ENCODE results near the gene FAM234B.
"Not testable (repeated sequence)": the region's sequence is repeated elsewhere in the genome, so short reads cannot be mapped to it uniquely, and the experiment has no call there.

Gene FAM234B

GRCh38 chr12:13053617-13054016 lies 9.4 kb downstream of the FAM234B start:
- not testable (repeated sequence) for DNase-seq (ENCODE audit: insufficient read length, low spot score); FAIRE-seq

GRCh38 chr12:13060581-13060980 lies 16.4 kb downstream of the FAM234B start:
- FAIRE-seq (no peak), DNase-seq (ENCODE audit: insufficient read length, low spot score) (no peak)

GRCh38 chr12:13061377-13061776 lies 17.2 kb downstream of the FAM234B start:
- no peak for FAIRE-seq
- no peak for DNase-seq (ENCODE audit: insufficient read length, low spot score)

GRCh38 chr12:13062669-13063068 lies 18.5 kb downstream of the FAM234B start:
- FAIRE-seq (no peak), DNase-seq (ENCODE audit: insufficient read length, low spot score) (no peak)

- DNase-seq (ENCODE audit: insufficient read length, low spot score) = no peak
- no peak for FAIRE-seq
These were observed 21.8 kb downstream of the FAM234B start for GRCh38 chr12:13066014-13066413.

- FAIRE-seq = no peak
- DNase-seq (ENCODE audit: insufficient read length, low spot score) = no peak
These were observed 22.3 kb downstream of the FAM234B start for GRCh38 chr12:13066459-13066858.

- DNase-seq (ENCODE audit: insufficient read length, low spot score) = no peak
- no peak for FAIRE-seq
These were observed 23.1 kb downstream of the FAM234B start for GRCh38 chr12:13067322-13067721.

GRCh38 chr12:13069380-13069779 lies 25.2 kb downstream of the FAM234B start:
- FAIRE-seq = no peak
- no peak for DNase-seq (ENCODE audit: insufficient read length, low spot score)

GRCh38 chr12:13071305-13072280 lies 27.4 kb downstream of the FAM234B start:
- FAIRE-seq (no peak), DNase-seq (ENCODE audit: insufficient read length, low spot score) (no peak)

GRCh38 chr12:13073173-13073572 lies 29.0 kb downstream of the FAM234B start:
- DNase-seq (ENCODE audit: insufficient read length, low spot score) (no peak), FAIRE-seq (no peak)

- FAIRE-seq = no peak
- DNase-seq (ENCODE audit: insufficient read length, low spot score) = no peak
These were observed 30.4 kb downstream of the FAM234B start for GRCh38 chr12:13074396-13075117.

GRCh38 chr12:13075118-13075480 lies 30.9 kb downstream of the FAM234B start:
- FAIRE-seq (no peak), DNase-seq (ENCODE audit: insufficient read length, low spot score) (no peak)

GRCh38 chr12:13075786-13076570 lies 31.8 kb downstream of the FAM234B start:
- DNase-seq (ENCODE audit: insufficient read length, low spot score) (no peak), FAIRE-seq (no peak)

- DNase-seq (ENCODE audit: insufficient read length, low spot score) = no peak
- FAIRE-seq = no peak
These were observed 35.3 kb downstream of the FAM234B start for GRCh38 chr12:13079440-13079906.

GRCh38 chr12:13080266-13080665 lies 36.1 kb downstream of the FAM234B start:
- no peak for DNase-seq (ENCODE audit: insufficient read length, low spot score)
- no peak for FAIRE-seq

- FAIRE-seq (no peak), DNase-seq (ENCODE audit: insufficient read length, low spot score) (no peak)
These were observed 38.7 kb downstream of the FAM234B start for GRCh38 chr12:13082861-13083260.

- not testable (repeated sequence) for FAIRE-seq; DNase-seq (ENCODE audit: insufficient read length, low spot score)
These were observed 39.5 kb downstream of the FAM234B start for GRCh38 chr12:13083638-13084037.

GRCh38 chr12:13084898-13085640 lies 40.9 kb downstream of the FAM234B start:
- FAIRE-seq = no peak

GRCh38 chr12:13085968-13086686 lies 41.9 kb downstream of the FAM234B start:
- DNase-seq (ENCODE audit: insufficient read length, low spot score) (no peak), FAIRE-seq (no peak)

More at GRCh38 chr12:13084898-13085640, 40.9 kb downstream of the FAM234B start:
- no peak for DNase-seq (ENCODE audit: insufficient read length, low spot score)

Data from HTR-8/SVneo (cell line).